H1 (cell line): Measurements from ENCODE around the gene TRABD2B. TPM values are rescaled to one million over a fixed set of nuclear protein-coding genes. Genes with fewer than 3 reads are reported as not detected.

ENCODE experiments used
- CTCF ChIA-PET: fragments of 300-600 bp; sonication (Branson Sonifier 250); formaldehyde crosslinking; loops from one replicate; lab custom pipeline; 2021; ENCODE audit not compliant: partially characterized antibody; lab: Charles Lee
- POLR2A ChIA-PET: fragments of 300-600 bp; sonication (Branson Sonifier 250); formaldehyde crosslinking; loops from one replicate; lab custom pipeline; 2021; ENCODE audit warnings: inconsistent platforms; ENCODE audit not compliant: partially characterized antibody; lab: Charles Lee
- DNase-seq, 2 experiments: peaks; one replicate each; pipeline versions ENCODE4 v3.0.0 to v3.0.0-alpha.2; 2010 to 2022; ENCODE audit warnings: low spot score in 2 of 2, low read depth in 1 of 2, mixed read lengths in 1 of 2
- FAIRE-seq: peaks from 2 replicates; lab custom pipeline; 2011; peaks lifted over from hg19 to GRCh38; lab: Jason Lieb, UNC
- H2AFZ ChIP-seq: 2 replicates; pipeline ENCODE4 v1.8.1; 2012; ENCODE audit warnings: low read length, inconsistent platforms
- H2AK5ac ChIP-seq: 2 replicates; pipeline ENCODE4 v1.6.1; 2013; ENCODE audit warnings: low read depth, low read length
- H2BK120ac ChIP-seq: replicated peaks from 2 replicates; pipeline ENCODE3; 2013; ENCODE audit warnings: low read depth, low read length, inconsistent platforms
- H2BK12ac ChIP-seq: 2 replicates; pipeline ENCODE4 v1.6.1; 2013; ENCODE audit warnings: low read depth, low read length
- H2BK15ac ChIP-seq: 2 replicates; pipeline ENCODE4 v1.6.1; 2013; ENCODE audit warnings: low read length
- H2BK20ac ChIP-seq: 2 replicates; pipeline ENCODE4 v1.6.1; 2013; ENCODE audit warnings: low read length
- H2BK5ac ChIP-seq: 2 replicates; pipeline ENCODE4 v1.6.1; 2013; ENCODE audit warnings: low read depth, low read length
- H3K14ac ChIP-seq: 2 replicates; pipeline ENCODE4 v1.6.1; 2013; ENCODE audit warnings: inconsistent platforms; ENCODE audit not compliant: insufficient read length
- H3K18ac ChIP-seq: 2 replicates; pipeline ENCODE4 v1.6.1; 2013; ENCODE audit warnings: low read length; ENCODE audit errors: extremely low read depth
- H3K23ac ChIP-seq: 2 replicates; pipeline ENCODE4 v1.6.1; 2013; ENCODE audit warnings: inconsistent platforms; ENCODE audit not compliant: insufficient read length
- H3K23me2 ChIP-seq: 2 replicates; pipeline ENCODE4 v1.6.1; 2013; ENCODE audit warnings: low read depth, low read length
- H3K27ac ChIP-seq: 2 replicates; pipeline ENCODE4 v1.6.1; 2011; ENCODE audit warnings: low read depth, low read length, inconsistent platforms
- H3K27me3 ChIP-seq, 4 experiments: replicated peaks in 1 of 4; 1 replicate in 1 of 4; 2 replicates in 3 of 4; pipeline versions ENCODE4 v1.6.1 to v1.8.1; 2011 to 2013; ENCODE audit warnings: low read length in 3 of 4, mild to moderate bottlenecking in 3 of 4, inconsistent platforms in 2 of 4, mixed read lengths in 2 of 4, moderate library complexity in 1 of 4; ENCODE audit not compliant: control insufficient read depth in 3 of 4, insufficient read depth in 3 of 4; ENCODE audit errors: extremely low read depth in 1 of 4
- H3K36me3 ChIP-seq, 4 experiments: 2 replicates each; pipeline versions ENCODE4 v1.6.1 to v1.8.1; 2011 to 2013; ENCODE audit warnings: mild to moderate bottlenecking in 4 of 4, low read length in 3 of 4, moderate library complexity in 2 of 4, control low read depth in 1 of 4, inconsistent platforms in 1 of 4; ENCODE audit not compliant: insufficient read depth in 4 of 4, control insufficient read depth in 2 of 4
- H3K4ac ChIP-seq: replicated peaks from 2 replicates; pipeline ENCODE3; 2013; ENCODE audit warnings: low read length, low read depth, mixed read lengths, inconsistent platforms; ENCODE audit not compliant: insufficient read length
- H3K4me1 ChIP-seq, 4 experiments: replicated peaks in 1 of 4; 1 replicate in 1 of 4; 2 replicates in 3 of 4; pipeline versions ENCODE4 v1.6.1 to v1.8.1; 2011 to 2013; ENCODE audit warnings: low read length in 3 of 4, inconsistent platforms in 2 of 4, mixed read lengths in 1 of 4; ENCODE audit not compliant: insufficient read depth in 4 of 4, control insufficient read depth in 3 of 4
- H3K4me2 ChIP-seq, 2 experiments: 2 replicates each; pipeline versions ENCODE4 v1.6.1 to v1.8.1; 2011 to 2013; ENCODE audit warnings: low read depth in 2 of 2, low read length in 2 of 2, control low read depth in 1 of 2, inconsistent platforms in 1 of 2, mild to moderate bottlenecking in 1 of 2; ENCODE audit not compliant: insufficient read depth in 1 of 2
- H3K4me3 ChIP-seq, 4 experiments: fragments of 200-600, 300-600 bp in 1 of 4; sonication (generic), shearing (Covaris generic), sonication (Bioruptor Twin) in 1 of 4; 2 replicates each; pipeline versions ENCODE4 v1.5.1 to v1.8.1; 2011 to 2016; ENCODE audit warnings: low read length in 4 of 4, low read depth in 3 of 4, control low read depth in 2 of 4, inconsistent platforms in 2 of 4, mild to moderate bottlenecking in 2 of 4, mixed read lengths in 1 of 4, moderate library complexity in 1 of 4; ENCODE audit not compliant: insufficient read depth in 2 of 4; ENCODE audit errors: extremely low read depth in 1 of 4
- H3K56ac ChIP-seq: replicated peaks from 2 replicates; pipeline ENCODE3; 2013; ENCODE audit warnings: low read depth, mild to moderate bottlenecking, mixed read lengths, low read length, inconsistent platforms; ENCODE audit not compliant: insufficient read length
- H3K79me1 ChIP-seq: 2 replicates; pipeline ENCODE4 v1.6.1; 2013; ENCODE audit warnings: low read depth, low read length, control low read depth
- H3K79me2 ChIP-seq, 2 experiments: 2 replicates each; pipeline versions ENCODE4 v1.6.1 to v1.8.1; 2012 to 2013; ENCODE audit warnings: low read length in 2 of 2, mild to moderate bottlenecking in 2 of 2, inconsistent platforms in 1 of 2; ENCODE audit not compliant: insufficient read depth in 2 of 2, control insufficient read depth in 1 of 2
- H3K9ac ChIP-seq, 4 experiments: replicated peaks in 1 of 4; 1 replicate in 1 of 4; 2 replicates in 3 of 4; pipeline versions ENCODE4 v1.6.1 to v1.8.1; 2011 to 2013; ENCODE audit warnings: low read depth in 3 of 4, low read length in 3 of 4, control low read depth in 2 of 4, mild to moderate bottlenecking in 2 of 4, moderate library complexity in 2 of 4, inconsistent platforms in 1 of 4; ENCODE audit errors: extremely low read depth in 1 of 4
- H3K9me3 ChIP-seq, 2 experiments: 2 replicates each; pipeline versions ENCODE4 v1.6.1 to v1.8.1; 2012 to 2013; ENCODE audit warnings: mild to moderate bottlenecking in 2 of 2, moderate library complexity in 2 of 2, control low read depth in 1 of 2, inconsistent platforms in 1 of 2, low read depth in 1 of 2, low read length in 1 of 2, mixed read lengths in 1 of 2; ENCODE audit not compliant: insufficient read depth in 2 of 2
- H4K20me1 ChIP-seq, 2 experiments: replicated peaks in 1 of 2; 2 replicates each; pipeline versions ENCODE3 to v1.8.1; 2011 to 2013; ENCODE audit warnings: inconsistent platforms in 2 of 2, low read length in 2 of 2, mild to moderate bottlenecking in 1 of 2; ENCODE audit not compliant: insufficient read depth in 2 of 2, control insufficient read depth in 1 of 2
- H4K5ac ChIP-seq: 2 replicates; pipeline ENCODE4 v1.6.1; 2013; ENCODE audit warnings: low read length, low read depth, mixed read lengths, inconsistent platforms; ENCODE audit not compliant: insufficient read length
- H4K8ac ChIP-seq: 2 replicates; pipeline ENCODE4 v1.8.0; 2013; ENCODE audit warnings: mild to moderate bottlenecking, moderate library complexity, low read length, inconsistent platforms; ENCODE audit not compliant: insufficient read depth; ENCODE audit errors: extremely low read depth
- H4K91ac ChIP-seq: replicated peaks from 2 replicates; pipeline ENCODE3; 2013; ENCODE audit warnings: low read length, mixed read lengths, inconsistent platforms; ENCODE audit not compliant: insufficient read length
- CBX8 ChIP-seq: fragments of 300-800, 300-1000 bp; sonication (generic); IDR thresholded peaks from 2 replicates; pipeline ENCODE4 v1.7.1; 2016; ENCODE audit warnings: low read depth, low read length, borderline replicate concordance
- CTCF ChIP-seq, 3 experiments: IDR thresholded peaks; 1 replicate in 2 of 3; 2 replicates in 1 of 3; pipeline versions ENCODE4 v1.5.1 to v1.6.1; 2011; ENCODE audit warnings: low read length in 3 of 3, mild to moderate bottlenecking in 3 of 3, inconsistent platforms in 2 of 3, low read depth in 1 of 3, moderate library complexity in 1 of 3; ENCODE audit not compliant: insufficient read depth in 1 of 3; ENCODE audit errors: control extremely low read depth in 1 of 3
- HDAC6 ChIP-seq: IDR thresholded peaks from one replicate; pipeline ENCODE4 v1.7.1; 2012; ENCODE audit warnings: low read depth, mild to moderate bottlenecking, inconsistent platforms, low read length, moderate library complexity
- RBBP5 ChIP-seq: IDR thresholded peaks from 2 replicates; pipeline ENCODE4 v1.7.1; 2012; ENCODE audit warnings: low read depth, mild to moderate bottlenecking, inconsistent platforms, low read length, moderate library complexity, borderline replicate concordance
- SIRT6 ChIP-seq: IDR thresholded peaks from one replicate; pipeline ENCODE4 v1.7.1; 2012; ENCODE audit warnings: low read length, inconsistent platforms
- SIX5 ChIP-seq: IDR thresholded peaks from 2 replicates; pipeline ENCODE4 v1.6.1; 2011; ENCODE audit warnings: mild to moderate bottlenecking, low read depth, low read length
- TAF1 ChIP-seq: IDR thresholded peaks from 2 replicates; pipeline ENCODE4 v1.6.1; 2011; ENCODE audit warnings: mild to moderate bottlenecking, low read depth, low read length
- WGBS, 2 experiments: shearing (Covaris generic) in 1 of 2; methylation state at CpG; one replicate each; pipeline versions ENCODE4 v1.1.6 to v1.1.7; 2013 to 2015; ENCODE audit warnings: low lambda C conversion rate in 2 of 2, mixed read lengths in 2 of 2, inconsistent platforms in 1 of 2, low coverage in 1 of 2, missing lambda C conversion rate in 1 of 2; ENCODE audit not compliant: insufficient replicate concordance in 2 of 2, insufficient coverage in 1 of 2, insufficient read length in 1 of 2; ENCODE audit errors: extremely low coverage in 1 of 2, missing lambda C conversion rate in 1 of 2; 5-methylcytosine and 5-hydroxymethylcytosine counted together
- polyA plus RNA-seq, 7 experiments: library from polyadenylated mRNA; depleted of rRNA in 3 of 7; stranded (reverse) in 5 of 7; unstranded in 2 of 7; fragments of >200 nt in 5 of 7; fragments of 200-250 nt in 2 of 7; gene quantifications; 1 replicate in 5 of 7; 2 replicates in 1 of 7; 4 replicates in 1 of 7; pipeline versions ENCODE4 v1.2.1 to v1.2.3, GENCODE V29; 2011 to 2013; ENCODE audit warnings: missing spikeins in 2 of 7, mixed read lengths in 2 of 7
- total RNA-seq: library from RNA; stranded (reverse); fragmentation: NEBNext Ultra II Directional; extraction: Animal tissue kit (Norgen Biotek cat#: 25700); gene quantifications from 2 replicates; pipeline ENCODE4 v1.2.1, GENCODE V29; 2021

The TRABD2B gene
- total and polyA plus RNA-seq, 2 of the 8 experiments (the other 6 are each of a cell fraction or from before 2014, with no cell fraction given) = 0.95 to 3.4 TPM

GRCh38 chr1:47972864-47973432, 24.2 kb downstream of the TRABD2B start:
- Histone ChIP-seq H3K79me1 (peaks cover 2% of the 10 kb centered on the region; the same call in 1 of the 2 replicates), H2BK15ac (no peak overlapping the region), H2BK5ac (no peak overlapping the region), H3K9me3 (no peaks in the 10 kb centered on the region), H4K91ac (no peak overlapping the region), H2AK5ac (no peak overlapping the region), H4K5ac (no peak overlapping the region), H3K14ac (no peak overlapping the region), H3K4ac (no peak overlapping the region), H2BK120ac (no peak overlapping the region), H3K4me3 (no peak overlapping the region), H3K79me2 (no peaks in the 10 kb centered on the region), H3K23ac (no peak overlapping the region), H3K36me3 (no peaks in the 10 kb centered on the region), H4K20me1 (peaks cover 2 to 3% of the 10 kb centered on the region in 2 experiments), H2BK20ac (no peak overlapping the region), H3K4me2 (no peak overlapping the region), H2BK12ac (no peak overlapping the region), H4K8ac (no peak overlapping the region), H3K23me2 (no peaks in the 10 kb centered on the region), H3K9ac (no peak overlapping the region), H3K4me1 (peaks cover 0 to 2% (median 0%) of the 10 kb centered on the region in 4 experiments; a peak in 2 of 7 replicates), H3K56ac (no peak overlapping the region), H2AFZ (no peak overlapping the region), H3K27me3 (no peaks in the 10 kb centered on the region), H3K18ac (no peak overlapping the region), H3K27ac (no peak overlapping the region)
- CTCF ChIA-PET = interaction anchor here (0.6 to 2.2 kb wide), 24 partner anchors 10 to 628 kb away, joined by 3 to 12 read pairs (median 4); partner anchors contain the start of gene TRABD2B
- 83% methylated on average over 4 of the region's 4 CpGs; no CpG with 5 or more reads in 1 of the 2 experiments for WGBS, 2 experiments
- DNase-seq = no peak
- no peak for FAIRE-seq
- POLR2A ChIA-PET = interaction anchor here (1.1 kb wide), 1 partner anchor 10 kb away, joined by 3 read pairs; no protein-coding TSS in a partner anchor
- TF ChIP-seq RBBP5 = no peak
- TF ChIP-seq SIRT6 = no peak
- TF ChIP-seq CTCF (IDR thresholded peaks at IDR 0.05; ENCODE audit: control extremely low read depth in 1 of 3, insufficient read depth in 1 of 3, low read depth in 1 of 3, low read length in 3 of 3) = peak; percentile 37 to 65 (median 51)
- TF ChIP-seq TAF1 = no peak
- TF ChIP-seq CBX8 = no peak
- TF ChIP-seq HDAC6 = no peak
- no peak for TF ChIP-seq SIX5
